Measurements from ENCODE around the gene SLC29A4. TPM values are rescaled to one million over a fixed set of nuclear protein-coding genes. Genes with fewer than 3 reads are reported as not detected.

SLC29A4 gene
- total and polyA plus RNA-seq, 2 of the 8 experiments (the other 6 are each of a cell fraction or from before 2014, with no cell fraction given), result 6.9 to 15.1 TPM

DNA sequence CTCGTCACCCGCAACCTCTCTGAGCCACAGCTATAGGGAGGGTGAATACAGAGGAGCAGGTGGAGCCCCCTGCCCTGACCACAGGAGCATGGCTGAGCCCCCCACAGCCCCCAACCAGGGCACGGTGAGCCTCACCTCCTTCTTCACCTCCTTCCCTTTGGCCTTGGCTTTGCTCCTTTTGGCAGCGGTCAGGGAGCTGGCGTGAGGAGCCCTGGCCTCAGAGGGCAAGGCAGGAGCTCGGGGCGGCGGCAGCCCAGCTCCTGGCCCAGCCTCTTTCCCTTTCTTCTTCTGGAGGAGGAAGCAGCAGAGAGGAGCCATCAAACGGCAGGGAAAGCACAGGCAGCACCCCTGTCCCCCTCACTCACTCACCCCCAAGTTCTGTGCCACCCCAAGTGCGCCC is 42.2 kb downstream of the SLC29A4 start (continued):
- TF ChIP-seq, protein P1, sequence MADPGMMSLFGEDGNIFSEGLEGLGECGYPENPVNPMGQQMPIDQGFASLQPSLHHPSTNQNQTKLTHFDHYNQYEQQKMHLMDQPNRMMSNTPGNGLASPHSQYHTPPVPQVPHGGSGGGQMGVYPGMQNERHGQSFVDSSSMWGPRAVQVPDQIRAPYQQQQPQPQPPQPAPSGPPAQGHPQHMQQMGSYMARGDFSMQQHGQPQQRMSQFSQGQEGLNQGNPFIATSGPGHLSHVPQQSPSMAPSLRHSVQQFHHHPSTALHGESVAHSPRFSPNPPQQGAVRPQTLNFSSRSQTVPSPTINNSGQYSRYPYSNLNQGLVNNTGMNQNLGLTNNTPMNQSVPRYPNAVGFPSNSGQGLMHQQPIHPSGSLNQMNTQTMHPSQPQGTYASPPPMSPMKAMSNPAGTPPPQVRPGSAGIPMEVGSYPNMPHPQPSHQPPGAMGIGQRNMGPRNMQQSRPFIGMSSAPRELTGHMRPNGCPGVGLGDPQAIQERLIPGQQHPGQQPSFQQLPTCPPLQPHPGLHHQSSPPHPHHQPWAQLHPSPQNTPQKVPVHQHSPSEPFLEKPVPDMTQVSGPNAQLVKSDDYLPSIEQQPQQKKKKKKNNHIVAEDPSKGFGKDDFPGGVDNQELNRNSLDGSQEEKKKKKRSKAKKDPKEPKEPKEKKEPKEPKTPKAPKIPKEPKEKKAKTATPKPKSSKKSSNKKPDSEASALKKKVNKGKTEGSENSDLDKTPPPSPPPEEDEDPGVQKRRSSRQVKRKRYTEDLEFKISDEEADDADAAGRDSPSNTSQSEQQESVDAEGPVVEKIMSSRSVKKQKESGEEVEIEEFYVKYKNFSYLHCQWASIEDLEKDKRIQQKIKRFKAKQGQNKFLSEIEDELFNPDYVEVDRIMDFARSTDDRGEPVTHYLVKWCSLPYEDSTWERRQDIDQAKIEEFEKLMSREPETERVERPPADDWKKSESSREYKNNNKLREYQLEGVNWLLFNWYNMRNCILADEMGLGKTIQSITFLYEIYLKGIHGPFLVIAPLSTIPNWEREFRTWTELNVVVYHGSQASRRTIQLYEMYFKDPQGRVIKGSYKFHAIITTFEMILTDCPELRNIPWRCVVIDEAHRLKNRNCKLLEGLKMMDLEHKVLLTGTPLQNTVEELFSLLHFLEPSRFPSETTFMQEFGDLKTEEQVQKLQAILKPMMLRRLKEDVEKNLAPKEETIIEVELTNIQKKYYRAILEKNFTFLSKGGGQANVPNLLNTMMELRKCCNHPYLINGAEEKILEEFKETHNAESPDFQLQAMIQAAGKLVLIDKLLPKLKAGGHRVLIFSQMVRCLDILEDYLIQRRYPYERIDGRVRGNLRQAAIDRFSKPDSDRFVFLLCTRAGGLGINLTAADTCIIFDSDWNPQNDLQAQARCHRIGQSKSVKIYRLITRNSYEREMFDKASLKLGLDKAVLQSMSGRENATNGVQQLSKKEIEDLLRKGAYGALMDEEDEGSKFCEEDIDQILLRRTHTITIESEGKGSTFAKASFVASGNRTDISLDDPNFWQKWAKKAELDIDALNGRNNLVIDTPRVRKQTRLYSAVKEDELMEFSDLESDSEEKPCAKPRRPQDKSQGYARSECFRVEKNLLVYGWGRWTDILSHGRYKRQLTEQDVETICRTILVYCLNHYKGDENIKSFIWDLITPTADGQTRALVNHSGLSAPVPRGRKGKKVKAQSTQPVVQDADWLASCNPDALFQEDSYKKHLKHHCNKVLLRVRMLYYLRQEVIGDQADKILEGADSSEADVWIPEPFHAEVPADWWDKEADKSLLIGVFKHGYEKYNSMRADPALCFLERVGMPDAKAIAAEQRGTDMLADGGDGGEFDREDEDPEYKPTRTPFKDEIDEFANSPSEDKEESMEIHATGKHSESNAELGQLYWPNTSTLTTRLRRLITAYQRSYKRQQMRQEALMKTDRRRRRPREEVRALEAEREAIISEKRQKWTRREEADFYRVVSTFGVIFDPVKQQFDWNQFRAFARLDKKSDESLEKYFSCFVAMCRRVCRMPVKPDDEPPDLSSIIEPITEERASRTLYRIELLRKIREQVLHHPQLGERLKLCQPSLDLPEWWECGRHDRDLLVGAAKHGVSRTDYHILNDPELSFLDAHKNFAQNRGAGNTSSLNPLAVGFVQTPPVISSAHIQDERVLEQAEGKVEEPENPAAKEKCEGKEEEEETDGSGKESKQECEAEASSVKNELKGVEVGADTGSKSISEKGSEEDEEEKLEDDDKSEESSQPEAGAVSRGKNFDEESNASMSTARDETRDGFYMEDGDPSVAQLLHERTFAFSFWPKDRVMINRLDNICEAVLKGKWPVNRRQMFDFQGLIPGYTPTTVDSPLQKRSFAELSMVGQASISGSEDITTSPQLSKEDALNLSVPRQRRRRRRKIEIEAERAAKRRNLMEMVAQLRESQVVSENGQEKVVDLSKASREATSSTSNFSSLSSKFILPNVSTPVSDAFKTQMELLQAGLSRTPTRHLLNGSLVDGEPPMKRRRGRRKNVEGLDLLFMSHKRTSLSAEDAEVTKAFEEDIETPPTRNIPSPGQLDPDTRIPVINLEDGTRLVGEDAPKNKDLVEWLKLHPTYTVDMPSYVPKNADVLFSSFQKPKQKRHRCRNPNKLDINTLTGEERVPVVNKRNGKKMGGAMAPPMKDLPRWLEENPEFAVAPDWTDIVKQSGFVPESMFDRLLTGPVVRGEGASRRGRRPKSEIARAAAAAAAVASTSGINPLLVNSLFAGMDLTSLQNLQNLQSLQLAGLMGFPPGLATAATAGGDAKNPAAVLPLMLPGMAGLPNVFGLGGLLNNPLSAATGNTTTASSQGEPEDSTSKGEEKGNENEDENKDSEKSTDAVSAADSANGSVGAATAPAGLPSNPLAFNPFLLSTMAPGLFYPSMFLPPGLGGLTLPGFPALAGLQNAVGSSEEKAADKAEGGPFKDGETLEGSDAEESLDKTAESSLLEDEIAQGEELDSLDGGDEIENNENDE (IDR thresholded peaks at IDR 0.05; ENCODE audit: insufficient replicate concordance, low read length), result no peak
- TF ChIP-seq, protein P2, sequence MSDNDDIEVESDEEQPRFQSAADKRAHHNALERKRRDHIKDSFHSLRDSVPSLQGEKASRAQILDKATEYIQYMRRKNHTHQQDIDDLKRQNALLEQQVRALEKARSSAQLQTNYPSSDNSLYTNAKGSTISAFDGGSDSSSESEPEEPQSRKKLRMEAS (IDR thresholded peaks at IDR 0.05), result no peak
- TF ChIP-seq MAFK (IDR thresholded peaks at IDR 0.05; ENCODE audit: low read depth, low read length) (no peak), POLR2A (IDR thresholded peaks at IDR 0.05; ENCODE audit: control extremely low read depth in 1 of 2, low read depth in 2 of 2, low read length in 2 of 2) (no peak), HDAC2 (IDR thresholded peaks at IDR 0.05; ENCODE audit: borderline replicate concordance in 1 of 2, low read depth in 2 of 2, low read length in 2 of 2) (no peak), HDAC6 (IDR thresholded peaks at IDR 0.05; ENCODE audit: low read depth, low read length) (no peak), ZNF274 (IDR thresholded peaks at IDR 0.05; ENCODE audit: borderline replicate concordance, extremely low read depth, low read length) (no peak), SP4 (IDR thresholded peaks at IDR 0.05; ENCODE audit: low read length) (no peak)
